WTC11 (cell line): ENCODE measurements around the gene LMF2. TPM values are rescaled to one million over a fixed set of nuclear protein-coding genes. Genes with fewer than 3 reads are reported as not detected.

ENCODE experiments used
- CREM ChIP-seq: sonication (generic); formaldehyde crosslinking; IDR thresholded peaks from 2 replicates; pipeline ENCODE4 v1.8.1; 2022; ENCODE audit warnings: mild to moderate bottlenecking, missing genetic modification reagents, moderate library complexity
- E2F1 ChIP-seq: sonication (generic); formaldehyde crosslinking; IDR thresholded peaks from 2 replicates; pipeline ENCODE4 v1.8.0; 2022; ENCODE audit warnings: mild to moderate bottlenecking, missing genetic modification reagents
- FOXP1 ChIP-seq: sonication (generic); formaldehyde crosslinking; IDR thresholded peaks from 2 replicates; pipeline ENCODE4 v1.8.0; 2022; ENCODE audit warnings: missing genetic modification reagents, mild to moderate bottlenecking, moderate library complexity, borderline replicate concordance
- FOXP4 ChIP-seq: sonication (generic); formaldehyde crosslinking; IDR thresholded peaks from 2 replicates; pipeline ENCODE4 v1.8.0; 2022; ENCODE audit warnings: mild to moderate bottlenecking, missing genetic modification reagents
- GRHL2 ChIP-seq: fragments of 250-450 bp; sonication (Bioruptor Pico); IDR thresholded peaks from 2 replicates; pipeline ENCODE4 v1.8.0; 2022; ENCODE audit warnings: mild to moderate bottlenecking, moderate library complexity; ENCODE audit not compliant: insufficient replicate concordance, severe bottlenecking
- HMGXB4 ChIP-seq: sonication (generic); formaldehyde crosslinking; IDR thresholded peaks from 2 replicates; pipeline ENCODE4 v1.8.1; 2023; ENCODE audit warnings: mild to moderate bottlenecking, moderate library complexity, missing genetic modification reagents
- MXD4 ChIP-seq: fragments of 250-450 bp; sonication (Bioruptor Pico); IDR thresholded peaks from 2 replicates; pipeline ENCODE4 v1.8.0; 2021; ENCODE audit warnings: mild to moderate bottlenecking, moderate library complexity, borderline replicate concordance
- PRRX2 ChIP-seq: fragments of 250-450 bp; sonication (Bioruptor Pico); IDR thresholded peaks from 2 replicates; pipeline ENCODE4 v1.8.0; 2021; ENCODE audit warnings: mild to moderate bottlenecking
- SOX15 ChIP-seq: fragments of 250-450 bp; sonication (Bioruptor Pico); IDR thresholded peaks from 2 replicates; pipeline ENCODE4 v1.9.0; 2021; ENCODE audit warnings: mild to moderate bottlenecking
- USF2 ChIP-seq: sonication (generic); formaldehyde crosslinking; IDR thresholded peaks from 2 replicates; pipeline ENCODE4 v1.8.1; 2023; ENCODE audit warnings: mild to moderate bottlenecking, missing genetic modification reagents, moderate library complexity
- total RNA-seq: library from RNA; stranded (reverse); gene quantifications from 3 replicates; pipeline ENCODE4 v1.2.3, GENCODE V29; 2021
- TF ChIP-seq, protein P1 (sequence below): fragments of 250-450 bp; sonication (Bioruptor Pico); IDR thresholded peaks from 2 replicates; pipeline ENCODE4 v1.8.0; 2021; ENCODE audit warnings: mild to moderate bottlenecking
- TF ChIP-seq, protein P2 (sequence below): sonication (generic); formaldehyde crosslinking; IDR thresholded peaks from 2 replicates; pipeline ENCODE4 v1.8.1; 2022; ENCODE audit warnings: missing genetic modification reagents, borderline replicate concordance
- TF ChIP-seq, protein P3 (sequence below): sonication (generic); formaldehyde crosslinking; IDR thresholded peaks from 2 replicates; pipeline ENCODE4 v1.8.1; 2022; ENCODE audit warnings: mild to moderate bottlenecking, missing genetic modification reagents, moderate library complexity, borderline replicate concordance
- TF ChIP-seq, protein P4 (sequence below): sonication (generic); formaldehyde crosslinking; conservative IDR thresholded peaks from 2 replicates; pipeline ENCODE4 v1.8.1; 2023; ENCODE audit warnings: mild to moderate bottlenecking, low read depth, missing genetic modification reagents, moderate library complexity

Gene LMF2
- total RNA-seq, 1 experiment from 2014 or later: 43.7 TPM

GRCh38 chr22:50529416-50529896 is 22.0 kb upstream of the LMF2 start (continued):
- TF ChIP-seq CREM (CRISPR knock-in tag) (no peak), SOX15 (no peak), E2F1 (CRISPR knock-in tag) (no peak), PRRX2 (CRISPR knock-in tag) (no peak), GRHL2 (no peak), FOXP1 (no peak), USF2 (CRISPR knock-in tag) (no peak), FOXP4 (no peak), MXD4 (CRISPR knock-in tag) (no peak), HMGXB4 (CRISPR knock-in tag) (peak; percentile 53; the same call in 1 of the 2 replicates)
- TF ChIP-seq, protein P1, sequence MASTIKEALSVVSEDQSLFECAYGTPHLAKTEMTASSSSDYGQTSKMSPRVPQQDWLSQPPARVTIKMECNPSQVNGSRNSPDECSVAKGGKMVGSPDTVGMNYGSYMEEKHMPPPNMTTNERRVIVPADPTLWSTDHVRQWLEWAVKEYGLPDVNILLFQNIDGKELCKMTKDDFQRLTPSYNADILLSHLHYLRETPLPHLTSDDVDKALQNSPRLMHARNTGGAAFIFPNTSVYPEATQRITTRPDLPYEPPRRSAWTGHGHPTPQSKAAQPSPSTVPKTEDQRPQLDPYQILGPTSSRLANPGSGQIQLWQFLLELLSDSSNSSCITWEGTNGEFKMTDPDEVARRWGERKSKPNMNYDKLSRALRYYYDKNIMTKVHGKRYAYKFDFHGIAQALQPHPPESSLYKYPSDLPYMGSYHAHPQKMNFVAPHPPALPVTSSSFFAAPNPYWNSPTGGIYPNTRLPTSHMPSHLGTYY (CRISPR knock-in tag): no peak
- TF ChIP-seq, protein P2, sequence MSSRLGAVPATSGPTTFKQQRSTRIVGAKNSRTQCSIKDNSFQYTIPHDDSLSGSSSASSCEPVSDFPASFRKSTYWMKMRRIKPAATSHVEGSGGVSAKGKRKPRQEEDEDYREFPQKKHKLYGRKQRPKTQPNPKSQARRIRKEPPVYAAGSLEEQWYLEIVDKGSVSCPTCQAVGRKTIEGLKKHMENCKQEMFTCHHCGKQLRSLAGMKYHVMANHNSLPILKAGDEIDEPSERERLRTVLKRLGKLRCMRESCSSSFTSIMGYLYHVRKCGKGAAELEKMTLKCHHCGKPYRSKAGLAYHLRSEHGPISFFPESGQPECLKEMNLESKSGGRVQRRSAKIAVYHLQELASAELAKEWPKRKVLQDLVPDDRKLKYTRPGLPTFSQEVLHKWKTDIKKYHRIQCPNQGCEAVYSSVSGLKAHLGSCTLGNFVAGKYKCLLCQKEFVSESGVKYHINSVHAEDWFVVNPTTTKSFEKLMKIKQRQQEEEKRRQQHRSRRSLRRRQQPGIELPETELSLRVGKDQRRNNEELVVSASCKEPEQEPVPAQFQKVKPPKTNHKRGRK: no peak
- TF ChIP-seq, protein P3, sequence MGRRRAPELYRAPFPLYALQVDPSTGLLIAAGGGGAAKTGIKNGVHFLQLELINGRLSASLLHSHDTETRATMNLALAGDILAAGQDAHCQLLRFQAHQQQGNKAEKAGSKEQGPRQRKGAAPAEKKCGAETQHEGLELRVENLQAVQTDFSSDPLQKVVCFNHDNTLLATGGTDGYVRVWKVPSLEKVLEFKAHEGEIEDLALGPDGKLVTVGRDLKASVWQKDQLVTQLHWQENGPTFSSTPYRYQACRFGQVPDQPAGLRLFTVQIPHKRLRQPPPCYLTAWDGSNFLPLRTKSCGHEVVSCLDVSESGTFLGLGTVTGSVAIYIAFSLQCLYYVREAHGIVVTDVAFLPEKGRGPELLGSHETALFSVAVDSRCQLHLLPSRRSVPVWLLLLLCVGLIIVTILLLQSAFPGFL (CRISPR knock-in tag): no peak
- TF ChIP-seq, protein P4, sequence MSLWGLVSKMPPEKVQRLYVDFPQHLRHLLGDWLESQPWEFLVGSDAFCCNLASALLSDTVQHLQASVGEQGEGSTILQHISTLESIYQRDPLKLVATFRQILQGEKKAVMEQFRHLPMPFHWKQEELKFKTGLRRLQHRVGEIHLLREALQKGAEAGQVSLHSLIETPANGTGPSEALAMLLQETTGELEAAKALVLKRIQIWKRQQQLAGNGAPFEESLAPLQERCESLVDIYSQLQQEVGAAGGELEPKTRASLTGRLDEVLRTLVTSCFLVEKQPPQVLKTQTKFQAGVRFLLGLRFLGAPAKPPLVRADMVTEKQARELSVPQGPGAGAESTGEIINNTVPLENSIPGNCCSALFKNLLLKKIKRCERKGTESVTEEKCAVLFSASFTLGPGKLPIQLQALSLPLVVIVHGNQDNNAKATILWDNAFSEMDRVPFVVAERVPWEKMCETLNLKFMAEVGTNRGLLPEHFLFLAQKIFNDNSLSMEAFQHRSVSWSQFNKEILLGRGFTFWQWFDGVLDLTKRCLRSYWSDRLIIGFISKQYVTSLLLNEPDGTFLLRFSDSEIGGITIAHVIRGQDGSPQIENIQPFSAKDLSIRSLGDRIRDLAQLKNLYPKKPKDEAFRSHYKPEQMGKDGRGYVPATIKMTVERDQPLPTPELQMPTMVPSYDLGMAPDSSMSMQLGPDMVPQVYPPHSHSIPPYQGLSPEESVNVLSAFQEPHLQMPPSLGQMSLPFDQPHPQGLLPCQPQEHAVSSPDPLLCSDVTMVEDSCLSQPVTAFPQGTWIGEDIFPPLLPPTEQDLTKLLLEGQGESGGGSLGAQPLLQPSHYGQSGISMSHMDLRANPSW (CRISPR knock-in tag): no peak
- TF ChIP-seq, all 79 proteins: peak for 5
